Measurements from ENCODE around the gene HTR3C. TPM values are rescaled to one million over a fixed set of nuclear protein-coding genes. Genes with fewer than 3 reads are reported as not detected.

The HTR3C gene
- total RNA-seq, 1 experiment from 2014 or later: not detected

DNA sequence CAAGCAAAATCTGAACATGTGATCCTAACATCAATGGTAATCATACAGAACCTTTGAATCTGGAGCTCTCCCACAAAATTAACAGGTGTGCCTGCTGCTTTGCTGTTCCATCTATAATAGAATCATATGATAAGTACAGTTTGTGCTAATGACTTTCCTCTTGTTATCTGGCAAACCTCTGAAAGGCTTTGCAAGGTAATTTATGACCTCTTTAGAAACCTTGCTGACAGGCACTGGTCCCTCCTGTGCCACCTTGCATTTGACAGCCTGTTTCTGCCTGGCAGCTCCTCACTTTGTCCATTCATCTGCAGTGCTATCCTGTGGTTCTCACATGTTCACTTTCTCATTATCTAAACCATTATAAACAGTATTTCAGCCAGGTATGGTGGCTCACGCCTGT, 10.2 kb upstream of the HTR3C start:
- Histone ChIP-seq H3K36me3 (ENCODE audit: control insufficient read depth in 1 of 2, insufficient read depth in 2 of 2, low read length in 2 of 2) (no peaks in the 10 kb centered on the region), H3K4me1 (ENCODE audit: control insufficient read depth in 1 of 2, insufficient read depth in 2 of 2, low read length in 2 of 2) (no peaks in the 10 kb centered on the region), H3K27ac (ENCODE audit: low read depth, low read length) (no peak overlapping the region), H3K4me2 (ENCODE audit: low read length) (no peak overlapping the region), H3K79me2 (ENCODE audit: insufficient read depth, low read length) (no peaks in the 10 kb centered on the region), H3K4me3 (replicated peaks in 1 of 2; ENCODE audit: low read depth in 1 of 2, low read length in 2 of 2) (no peak overlapping the region), H3K9ac (ENCODE audit: low read length) (no peak overlapping the region), H3K9me2 (ENCODE audit: insufficient read depth) (no peaks in the 10 kb centered on the region), H4K20me1 (ENCODE audit: insufficient read depth) (no peaks in the 10 kb centered on the region), H2AFZ (ENCODE audit: low read depth, low read length, poor library complexity, severe bottlenecking) (no peak overlapping the region), H3K27me3 (ENCODE audit: insufficient read depth, low read length) (no peaks in the 10 kb centered on the region), H3K9me3 (ENCODE audit: control insufficient read depth in 1 of 2, insufficient read depth in 1 of 2, low read depth in 1 of 2, low read length in 2 of 2) (no peaks in the 10 kb centered on the region)
- DNase-seq (ENCODE audit: low read depth, low spot score) (no peak), ATAC-seq (no peak)
- CTCF ChIA-PET: no interaction called here
- intact Hi-C loops (cut with micrococcal nuclease): loop anchor here (5.0 kb wide), 1 partner anchor 245 kb away; no protein-coding TSS in a partner anchor
- TF ChIP-seq POLR2AphosphoS5 (IDR thresholded peaks at IDR 0.05; ENCODE audit: low read depth, low read length): no peak
- TF ChIP-seq, protein P1, sequence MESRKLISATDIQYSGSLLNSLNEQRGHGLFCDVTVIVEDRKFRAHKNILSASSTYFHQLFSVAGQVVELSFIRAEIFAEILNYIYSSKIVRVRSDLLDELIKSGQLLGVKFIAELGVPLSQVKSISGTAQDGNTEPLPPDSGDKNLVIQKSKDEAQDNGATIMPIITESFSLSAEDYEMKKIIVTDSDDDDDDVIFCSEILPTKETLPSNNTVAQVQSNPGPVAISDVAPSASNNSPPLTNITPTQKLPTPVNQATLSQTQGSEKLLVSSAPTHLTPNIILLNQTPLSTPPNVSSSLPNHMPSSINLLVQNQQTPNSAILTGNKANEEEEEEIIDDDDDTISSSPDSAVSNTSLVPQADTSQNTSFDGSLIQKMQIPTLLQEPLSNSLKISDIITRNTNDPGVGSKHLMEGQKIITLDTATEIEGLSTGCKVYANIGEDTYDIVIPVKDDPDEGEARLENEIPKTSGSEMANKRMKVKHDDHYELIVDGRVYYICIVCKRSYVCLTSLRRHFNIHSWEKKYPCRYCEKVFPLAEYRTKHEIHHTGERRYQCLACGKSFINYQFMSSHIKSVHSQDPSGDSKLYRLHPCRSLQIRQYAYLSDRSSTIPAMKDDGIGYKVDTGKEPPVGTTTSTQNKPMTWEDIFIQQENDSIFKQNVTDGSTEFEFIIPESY (IDR thresholded peaks at IDR 0.05; ENCODE audit: extremely low read depth, insufficient replicate concordance, low read length): no peak
- TF ChIP-seq, protein P2, sequence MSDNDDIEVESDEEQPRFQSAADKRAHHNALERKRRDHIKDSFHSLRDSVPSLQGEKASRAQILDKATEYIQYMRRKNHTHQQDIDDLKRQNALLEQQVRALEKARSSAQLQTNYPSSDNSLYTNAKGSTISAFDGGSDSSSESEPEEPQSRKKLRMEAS (IDR thresholded peaks at IDR 0.05): no peak
- TF ChIP-seq, protein P3, sequence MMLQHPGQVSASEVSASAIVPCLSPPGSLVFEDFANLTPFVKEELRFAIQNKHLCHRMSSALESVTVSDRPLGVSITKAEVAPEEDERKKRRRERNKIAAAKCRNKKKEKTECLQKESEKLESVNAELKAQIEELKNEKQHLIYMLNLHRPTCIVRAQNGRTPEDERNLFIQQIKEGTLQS (IDR thresholded peaks at IDR 0.05): no peak
- no TSS peak for BruUV-seq (replicated peaks)
- POLR2A ChIA-PET: no interaction called here
- RAD21 ChIA-PET (ENCODE audit: low non-redundant PET in 1 of 2, low total read pairs in 2 of 2, uncharacterized antibody in 2 of 2, unreplicated experiment in 2 of 2): interaction anchor here in 1 of 2 experiments (0.7 kb wide), 1 partner anchor 147 kb away, joined by 4 read pairs; no protein-coding TSS in a partner anchor

DNA sequence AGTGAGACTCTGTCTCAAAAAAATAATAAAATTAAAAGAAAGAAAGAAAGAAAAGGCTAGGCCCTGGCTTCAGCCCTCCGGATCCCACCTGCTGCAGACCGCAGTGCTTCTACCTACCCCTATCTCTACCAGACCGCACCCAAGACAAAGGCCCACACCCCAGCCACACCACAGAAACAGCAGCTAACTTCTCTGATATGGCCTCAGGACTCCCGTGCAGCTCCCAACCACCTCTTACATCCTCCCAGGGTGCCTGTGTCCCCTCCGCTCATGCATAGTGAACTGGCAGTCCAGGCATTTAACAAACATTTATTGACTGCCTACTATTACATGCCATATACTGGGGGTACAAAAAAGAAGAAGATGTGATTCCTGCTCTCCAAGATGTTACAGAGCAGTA, 6.9 kb upstream of the HTR3C start:
- ATAC-seq: no peak
- CTCF ChIA-PET: no interaction called here
- no peak overlapping the region for H3K4me3 ChIP-seq (replicated peaks in 1 of 2; ENCODE audit: low read depth in 1 of 2, low read length in 2 of 2)
- H3K79me2 ChIP-seq (ENCODE audit: insufficient read depth, low read length): no peaks in the 10 kb centered on the region
- H3K4me1 ChIP-seq (ENCODE audit: control insufficient read depth in 1 of 2, insufficient read depth in 2 of 2, low read length in 2 of 2): no peaks in the 10 kb centered on the region
- no peak overlapping the region for H3K9ac ChIP-seq (ENCODE audit: low read length)
- BruUV-seq (replicated peaks): no TSS peak
- H3K9me3 ChIP-seq (ENCODE audit: control insufficient read depth in 1 of 2, insufficient read depth in 1 of 2, low read depth in 1 of 2, low read length in 2 of 2): no peaks in the 10 kb centered on the region
- POLR2A ChIA-PET: no interaction called here
- H4K20me1 ChIP-seq (ENCODE audit: insufficient read depth): no peaks in the 10 kb centered on the region
- no peak overlapping the region for H2AFZ ChIP-seq (ENCODE audit: low read depth, low read length, poor library complexity, severe bottlenecking)
- RAD21 ChIA-PET (ENCODE audit: low non-redundant PET in 1 of 2, low total read pairs in 2 of 2, uncharacterized antibody in 2 of 2, unreplicated experiment in 2 of 2): no interaction called here
- no peaks in the 10 kb centered on the region for H3K27me3 ChIP-seq (ENCODE audit: insufficient read depth, low read length)
- H3K9me2 ChIP-seq (ENCODE audit: insufficient read depth): no peaks in the 10 kb centered on the region
- no peak overlapping the region for H3K4me2 ChIP-seq (ENCODE audit: low read length)
- no peak for TF ChIP-seq EGR1 (IDR thresholded peaks at IDR 0.05; ENCODE audit: low read depth)
- H3K36me3 ChIP-seq (ENCODE audit: control insufficient read depth in 1 of 2, insufficient read depth in 2 of 2, low read length in 2 of 2): no peaks in the 10 kb centered on the region
- DNase-seq (ENCODE audit: low read depth, low spot score): no peak
- intact Hi-C loops (cut with micrococcal nuclease): no loop called here
- H3K27ac ChIP-seq (ENCODE audit: low read depth, low read length): no peak overlapping the region
